K562 (cell line): ENCODE results near the gene IL1RAPL2.

Experiments used
- EP300 ChIP-seq: IDR thresholded peaks from 2 replicates; pipeline ENCODE4 v1.6.1; 2012; ENCODE audit warnings: low read length, improper control_type of control experiment
- FOXM1 ChIP-seq, 2 experiments: fragments of 450-650 bp in 1 of 2; sonication (generic) in 1 of 2; formaldehyde crosslinking in 1 of 2; IDR thresholded peaks; 2 replicates each; pipeline versions ENCODE4 v1.6.1 to v1.9.0; 2017 to 2022; ENCODE audit warnings: low read depth in 2 of 2, mild to moderate bottlenecking in 2 of 2, missing genetic modification reagents in 1 of 2, moderate library complexity in 1 of 2
- HDAC2 ChIP-seq: fragments of 450-650 bp; IDR thresholded peaks from 2 replicates; pipeline ENCODE4 v1.6.1; 2016; ENCODE audit warnings: mild to moderate bottlenecking
- PURB ChIP-seq: sonication (generic); formaldehyde crosslinking; IDR thresholded peaks from 2 replicates; pipeline ENCODE4 v1.9.0; 2021; ENCODE audit warnings: low read depth, mild to moderate bottlenecking, missing genetic modification reagents
- RCOR1 ChIP-seq, 2 experiments: IDR thresholded peaks; 2 replicates each; pipeline ENCODE4 v1.6.1; 2012; ENCODE audit warnings: low read depth in 2 of 2, low read length in 2 of 2, borderline replicate concordance in 1 of 2, improper control_type of control experiment in 1 of 2
- SMC3 ChIP-seq: conservative IDR thresholded peaks from 2 replicates; pipeline ENCODE4 v1.6.1; 2011; ENCODE audit warnings: low read depth, low read length, improper control_type of control experiment; ENCODE audit not compliant: insufficient read depth

DNA sequence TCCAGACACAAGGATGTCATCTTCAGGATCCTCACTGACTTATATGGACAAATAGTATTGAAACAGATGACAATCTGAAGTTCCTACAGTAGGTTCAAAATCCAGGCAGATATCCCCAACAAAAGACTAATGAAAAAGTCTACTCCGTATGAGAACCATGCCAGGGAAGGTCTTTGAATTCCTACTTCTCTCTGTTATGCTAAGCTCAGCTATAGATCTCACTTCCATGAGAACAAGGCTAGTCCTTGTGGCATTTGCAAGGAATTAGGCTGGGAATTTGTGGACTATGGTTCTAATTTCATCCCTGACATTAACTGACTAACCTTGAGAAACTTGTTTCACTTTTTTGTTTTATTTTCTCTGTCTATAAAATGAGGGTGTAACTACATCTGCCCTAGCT, 229.8 kb downstream of the IL1RAPL2 start:
- TF ChIP-seq RCOR1 (IDR thresholded peaks at IDR 0.05; ENCODE audit: borderline replicate concordance in 1 of 2, low read depth in 2 of 2, low read length in 2 of 2), result no peak
- no peak for TF ChIP-seq FOXM1 (IDR thresholded peaks at IDR 0.05; ENCODE audit: low read depth)
- TF ChIP-seq FOXM1 (CRISPR knock-in tag; IDR thresholded peaks at IDR 0.05; ENCODE audit: low read depth), result no peak
- TF ChIP-seq EP300, result no peak
- no peak for TF ChIP-seq HDAC2
- TF ChIP-seq SMC3, result no peak
- TF ChIP-seq PURB (CRISPR knock-in tag), result no peak
